HepG2 (cell line): ENCODE results near the gene EEF2. TPM values are rescaled to one million over a fixed set of nuclear protein-coding genes. Genes with fewer than 3 reads are reported as not detected.

Experiments used
- ADNP ChIP-seq: sonication (generic); formaldehyde crosslinking; IDR thresholded peaks from 2 replicates; pipeline ENCODE4 v1.4.0; 2020; ENCODE audit warnings: missing genetic modification reagents
- FOXC1 ChIP-seq: sonication (generic); formaldehyde crosslinking; IDR thresholded peaks from 2 replicates; pipeline ENCODE4 v1.8.0; 2022; ENCODE audit warnings: mild to moderate bottlenecking, missing genetic modification reagents, borderline replicate concordance
- GABPB1 ChIP-seq: IDR thresholded peaks from 2 replicates; pipeline ENCODE4 v1.6.1; 2016; ENCODE audit warnings: mild to moderate bottlenecking, missing genetic modification reagents, moderate library complexity, missing compliant biosample characterization
- HNF4A ChIP-seq: sonication (generic); formaldehyde crosslinking; IDR thresholded peaks from 2 replicates; pipeline ENCODE4 v1.4.0; 2020; ENCODE audit warnings: missing genetic modification reagents
- KAT7 ChIP-seq: IDR thresholded peaks from 2 replicates; pipeline ENCODE4 v1.6.1; 2018; ENCODE audit warnings: borderline replicate concordance, missing compliant biosample characterization
- RARA ChIP-seq: IDR thresholded peaks from 2 replicates; pipeline ENCODE4 v1.6.1; 2016; ENCODE audit warnings: missing genetic modification reagents, missing compliant biosample characterization
- ZNF777 ChIP-seq: sonication (generic); formaldehyde crosslinking; IDR thresholded peaks from 2 replicates; pipeline ENCODE4 v1.4.0; 2020; ENCODE audit warnings: missing genetic modification reagents
- ZNF891 ChIP-seq: sonication (generic); formaldehyde crosslinking; IDR thresholded peaks from 2 replicates; pipeline ENCODE4 v1.5.0; 2020; ENCODE audit warnings: mild to moderate bottlenecking, missing genetic modification reagents
- polyA plus RNA-seq, 8 experiments: library from polyadenylated mRNA; depleted of rRNA in 3 of 8; stranded (reverse) in 7 of 8; unstranded in 1 of 8; fragments of >200 nt; fragmentation: Illumina TruSeq in 4 of 8; extraction: Trizol in 4 of 8; gene quantifications; 2 replicates each; pipeline versions ENCODE4 v1.2.1 to v1.2.3, GENCODE V29; 2011 to 2016; ENCODE audit warnings: low read depth in 4 of 8, missing spikeins in 1 of 8, mixed read lengths in 1 of 8; ENCODE audit not compliant: insufficient read depth in 1 of 8
- total RNA-seq, 5 experiments: library from RNA; depleted of rRNA; stranded (reverse); fragments of >200 nt; fragmentation: Illumina TruSeq; extraction: Trizol; gene quantifications; 2 replicates each; pipeline ENCODE4 v1.2.3, GENCODE V29; 2016; ENCODE audit warnings: low read depth in 1 of 5
- TF ChIP-seq, protein P1 (sequence below): sonication (generic); formaldehyde crosslinking; IDR thresholded peaks from 2 replicates; pipeline ENCODE4 v1.4.0; 2020; ENCODE audit warnings: missing genetic modification reagents
- TF ChIP-seq, protein P2 (sequence below): sonication (generic); formaldehyde crosslinking; IDR thresholded peaks from 2 replicates; pipeline ENCODE4 v1.8.0; 2022; ENCODE audit warnings: mild to moderate bottlenecking, missing genetic modification reagents; ENCODE audit not compliant: insufficient replicate concordance
- TF ChIP-seq, protein P3 (sequence below): fragments of 450-650 bp; IDR thresholded peaks from 2 replicates; pipeline ENCODE4 v1.6.1; 2016
- TF ChIP-seq, protein P4 (sequence below): sonication (generic); formaldehyde crosslinking; IDR thresholded peaks from 2 replicates; pipeline ENCODE4 v1.4.0; 2020; ENCODE audit warnings: missing genetic modification reagents
- TF ChIP-seq, protein P5 (sequence below): sonication (generic); formaldehyde crosslinking; IDR thresholded peaks from 2 replicates; pipeline ENCODE4 v1.5.1; 2020; ENCODE audit warnings: mild to moderate bottlenecking, missing genetic modification reagents, moderate library complexity
- TF ChIP-seq, protein P6 (sequence below): IDR thresholded peaks from 2 replicates; pipeline ENCODE4 v1.6.1; 2016; ENCODE audit warnings: mild to moderate bottlenecking

EEF2 gene
- total and polyA plus RNA-seq, 2 of the 13 experiments (the other 11 are each of a cell fraction or from before 2014, with no cell fraction given): 1,441 to 1,777 TPM

DNA sequence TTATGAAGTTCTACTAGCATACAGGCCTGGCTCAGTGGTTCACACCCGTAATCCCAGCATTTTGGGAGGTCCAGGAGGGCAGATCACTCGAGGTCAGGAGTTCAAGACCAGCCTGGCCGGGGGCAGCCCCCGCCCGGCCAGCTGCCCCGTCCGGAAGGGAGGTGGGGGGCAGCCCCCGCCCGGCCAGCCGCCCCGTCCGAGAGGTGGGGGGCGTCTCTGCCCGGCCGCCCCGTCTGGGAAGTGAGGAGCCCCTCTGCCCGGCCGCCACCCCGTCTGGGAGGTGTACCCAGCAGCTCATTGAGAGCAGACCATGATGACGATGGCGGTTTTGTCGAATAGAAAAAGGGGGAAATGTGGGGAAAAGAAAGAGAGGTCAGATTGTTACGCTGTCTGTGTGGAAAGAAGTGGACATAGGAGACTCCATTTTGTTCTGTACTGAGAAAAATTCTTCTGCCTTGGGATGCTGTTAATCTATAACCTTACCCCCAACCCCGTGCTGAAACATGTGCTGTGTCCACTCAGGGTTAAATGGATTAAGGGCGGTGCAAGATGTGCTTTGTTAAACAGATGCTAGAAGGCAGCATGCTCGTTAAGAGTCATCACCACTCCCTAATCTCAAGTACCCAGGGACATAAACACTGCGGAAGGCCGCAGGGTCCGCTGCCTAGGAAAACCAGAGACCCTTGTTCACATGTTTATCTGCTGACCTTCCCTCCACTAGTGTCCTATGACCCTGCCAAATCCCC, 13.6 kb upstream of the EEF2 start (continued):
- TF ChIP-seq, protein P1, sequence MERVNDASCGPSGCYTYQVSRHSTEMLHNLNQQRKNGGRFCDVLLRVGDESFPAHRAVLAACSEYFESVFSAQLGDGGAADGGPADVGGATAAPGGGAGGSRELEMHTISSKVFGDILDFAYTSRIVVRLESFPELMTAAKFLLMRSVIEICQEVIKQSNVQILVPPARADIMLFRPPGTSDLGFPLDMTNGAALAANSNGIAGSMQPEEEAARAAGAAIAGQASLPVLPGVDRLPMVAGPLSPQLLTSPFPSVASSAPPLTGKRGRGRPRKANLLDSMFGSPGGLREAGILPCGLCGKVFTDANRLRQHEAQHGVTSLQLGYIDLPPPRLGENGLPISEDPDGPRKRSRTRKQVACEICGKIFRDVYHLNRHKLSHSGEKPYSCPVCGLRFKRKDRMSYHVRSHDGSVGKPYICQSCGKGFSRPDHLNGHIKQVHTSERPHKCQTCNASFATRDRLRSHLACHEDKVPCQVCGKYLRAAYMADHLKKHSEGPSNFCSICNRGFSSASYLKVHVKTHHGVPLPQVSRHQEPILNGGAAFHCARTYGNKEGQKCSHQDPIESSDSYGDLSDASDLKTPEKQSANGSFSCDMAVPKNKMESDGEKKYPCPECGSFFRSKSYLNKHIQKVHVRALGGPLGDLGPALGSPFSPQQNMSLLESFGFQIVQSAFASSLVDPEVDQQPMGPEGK (CRISPR knock-in tag): peak; percentile 63
- TF ChIP-seq ZNF777 (peak; percentile 87), FOXC1 (0 out of 2 replicates have a peak, but pooled peaks have one; percentile 20), HNF4A (CRISPR knock-in tag) (0 out of 2 replicates have a peak, but pooled peaks have one; percentile 9), GABPB1 (CRISPR knock-in tag) (peak; percentile 15; the same call in 1 of the 2 replicates), KAT7 (CRISPR knock-in tag) (0 out of 2 replicates have a peak, but pooled peaks have one; percentile 40), RARA (0 out of 2 replicates have a peak, but pooled peaks have one; percentile 23), ADNP (CRISPR knock-in tag) (0 out of 2 replicates have a peak, but pooled peaks have one; percentile 12), ZNF891 (peak; percentile 28; the same call in 1 of the 2 replicates)
- TF ChIP-seq, protein P2, sequence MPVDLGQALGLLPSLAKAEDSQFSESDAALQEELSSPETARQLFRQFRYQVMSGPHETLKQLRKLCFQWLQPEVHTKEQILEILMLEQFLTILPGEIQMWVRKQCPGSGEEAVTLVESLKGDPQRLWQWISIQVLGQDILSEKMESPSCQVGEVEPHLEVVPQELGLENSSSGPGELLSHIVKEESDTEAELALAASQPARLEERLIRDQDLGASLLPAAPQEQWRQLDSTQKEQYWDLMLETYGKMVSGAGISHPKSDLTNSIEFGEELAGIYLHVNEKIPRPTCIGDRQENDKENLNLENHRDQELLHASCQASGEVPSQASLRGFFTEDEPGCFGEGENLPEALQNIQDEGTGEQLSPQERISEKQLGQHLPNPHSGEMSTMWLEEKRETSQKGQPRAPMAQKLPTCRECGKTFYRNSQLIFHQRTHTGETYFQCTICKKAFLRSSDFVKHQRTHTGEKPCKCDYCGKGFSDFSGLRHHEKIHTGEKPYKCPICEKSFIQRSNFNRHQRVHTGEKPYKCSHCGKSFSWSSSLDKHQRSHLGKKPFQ: peak; percentile 29
- TF ChIP-seq, protein P3, sequence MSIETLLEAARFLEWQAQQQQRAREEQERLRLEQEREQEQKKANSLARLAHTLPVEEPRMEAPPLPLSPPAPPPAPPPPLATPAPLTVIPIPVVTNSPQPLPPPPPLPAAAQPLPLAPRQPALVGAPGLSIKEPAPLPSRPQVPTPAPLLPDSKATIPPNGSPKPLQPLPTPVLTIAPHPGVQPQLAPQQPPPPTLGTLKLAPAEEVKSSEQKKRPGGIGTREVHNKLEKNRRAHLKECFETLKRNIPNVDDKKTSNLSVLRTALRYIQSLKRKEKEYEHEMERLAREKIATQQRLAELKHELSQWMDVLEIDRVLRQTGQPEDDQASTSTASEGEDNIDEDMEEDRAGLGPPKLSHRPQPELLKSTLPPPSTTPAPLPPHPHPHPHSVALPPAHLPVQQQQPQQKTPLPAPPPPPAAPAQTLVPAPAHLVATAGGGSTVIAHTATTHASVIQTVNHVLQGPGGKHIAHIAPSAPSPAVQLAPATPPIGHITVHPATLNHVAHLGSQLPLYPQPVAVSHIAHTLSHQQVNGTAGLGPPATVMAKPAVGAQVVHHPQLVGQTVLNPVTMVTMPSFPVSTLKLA: peak; percentile 9; the same call in 1 of the 2 replicates
- TF ChIP-seq, protein P4, sequence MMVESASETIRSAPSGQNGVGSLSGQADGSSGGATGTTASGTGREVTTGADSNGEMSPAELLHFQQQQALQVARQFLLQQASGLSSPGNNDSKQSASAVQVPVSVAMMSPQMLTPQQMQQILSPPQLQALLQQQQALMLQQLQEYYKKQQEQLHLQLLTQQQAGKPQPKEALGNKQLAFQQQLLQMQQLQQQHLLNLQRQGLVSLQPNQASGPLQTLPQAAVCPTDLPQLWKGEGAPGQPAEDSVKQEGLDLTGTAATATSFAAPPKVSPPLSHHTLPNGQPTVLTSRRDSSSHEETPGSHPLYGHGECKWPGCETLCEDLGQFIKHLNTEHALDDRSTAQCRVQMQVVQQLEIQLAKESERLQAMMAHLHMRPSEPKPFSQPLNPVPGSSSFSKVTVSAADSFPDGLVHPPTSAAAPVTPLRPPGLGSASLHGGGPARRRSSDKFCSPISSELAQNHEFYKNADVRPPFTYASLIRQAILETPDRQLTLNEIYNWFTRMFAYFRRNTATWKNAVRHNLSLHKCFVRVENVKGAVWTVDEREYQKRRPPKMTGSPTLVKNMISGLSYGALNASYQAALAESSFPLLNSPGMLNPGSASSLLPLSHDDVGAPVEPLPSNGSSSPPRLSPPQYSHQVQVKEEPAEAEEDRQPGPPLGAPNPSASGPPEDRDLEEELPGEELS (CRISPR knock-in tag): 0 out of 2 replicates have a peak, but pooled peaks have one; percentile 12
- TF ChIP-seq, protein P5, sequence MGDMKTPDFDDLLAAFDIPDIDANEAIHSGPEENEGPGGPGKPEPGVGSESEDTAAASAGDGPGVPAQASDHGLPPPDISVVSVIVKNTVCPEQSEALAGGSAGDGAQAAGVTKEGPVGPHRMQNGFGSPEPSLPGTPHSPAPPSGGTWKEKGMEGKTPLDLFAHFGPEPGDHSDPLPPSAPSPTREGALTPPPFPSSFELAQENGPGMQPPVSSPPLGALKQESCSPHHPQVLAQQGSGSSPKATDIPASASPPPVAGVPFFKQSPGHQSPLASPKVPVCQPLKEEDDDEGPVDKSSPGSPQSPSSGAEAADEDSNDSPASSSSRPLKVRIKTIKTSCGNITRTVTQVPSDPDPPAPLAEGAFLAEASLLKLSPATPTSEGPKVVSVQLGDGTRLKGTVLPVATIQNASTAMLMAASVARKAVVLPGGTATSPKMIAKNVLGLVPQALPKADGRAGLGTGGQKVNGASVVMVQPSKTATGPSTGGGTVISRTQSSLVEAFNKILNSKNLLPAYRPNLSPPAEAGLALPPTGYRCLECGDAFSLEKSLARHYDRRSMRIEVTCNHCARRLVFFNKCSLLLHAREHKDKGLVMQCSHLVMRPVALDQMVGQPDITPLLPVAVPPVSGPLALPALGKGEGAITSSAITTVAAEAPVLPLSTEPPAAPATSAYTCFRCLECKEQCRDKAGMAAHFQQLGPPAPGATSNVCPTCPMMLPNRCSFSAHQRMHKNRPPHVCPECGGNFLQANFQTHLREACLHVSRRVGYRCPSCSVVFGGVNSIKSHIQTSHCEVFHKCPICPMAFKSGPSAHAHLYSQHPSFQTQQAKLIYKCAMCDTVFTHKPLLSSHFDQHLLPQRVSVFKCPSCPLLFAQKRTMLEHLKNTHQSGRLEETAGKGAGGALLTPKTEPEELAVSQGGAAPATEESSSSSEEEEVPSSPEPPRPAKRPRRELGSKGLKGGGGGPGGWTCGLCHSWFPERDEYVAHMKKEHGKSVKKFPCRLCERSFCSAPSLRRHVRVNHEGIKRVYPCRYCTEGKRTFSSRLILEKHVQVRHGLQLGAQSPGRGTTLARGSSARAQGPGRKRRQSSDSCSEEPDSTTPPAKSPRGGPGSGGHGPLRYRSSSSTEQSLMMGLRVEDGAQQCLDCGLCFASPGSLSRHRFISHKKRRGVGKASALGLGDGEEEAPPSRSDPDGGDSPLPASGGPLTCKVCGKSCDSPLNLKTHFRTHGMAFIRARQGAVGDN: peak; percentile 67
- TF ChIP-seq, protein P6, sequence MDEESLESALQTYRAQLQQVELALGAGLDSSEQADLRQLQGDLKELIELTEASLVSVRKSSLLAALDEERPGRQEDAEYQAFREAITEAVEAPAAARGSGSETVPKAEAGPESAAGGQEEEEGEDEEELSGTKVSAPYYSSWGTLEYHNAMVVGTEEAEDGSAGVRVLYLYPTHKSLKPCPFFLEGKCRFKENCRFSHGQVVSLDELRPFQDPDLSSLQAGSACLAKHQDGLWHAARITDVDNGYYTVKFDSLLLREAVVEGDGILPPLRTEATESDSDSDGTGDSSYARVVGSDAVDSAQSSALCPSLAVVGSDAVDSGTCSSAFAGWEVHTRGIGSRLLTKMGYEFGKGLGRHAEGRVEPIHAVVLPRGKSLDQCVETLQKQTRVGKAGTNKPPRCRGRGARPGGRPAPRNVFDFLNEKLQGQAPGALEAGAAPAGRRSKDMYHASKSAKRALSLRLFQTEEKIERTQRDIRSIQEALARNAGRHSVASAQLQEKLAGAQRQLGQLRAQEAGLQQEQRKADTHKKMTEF (CRISPR knock-in tag): 0 out of 2 replicates have a peak, but pooled peaks have one; percentile 15
